Body of pancreas (tissue), 4 donors: ENCODE results near the gene NCCRP1.

Experiments
- CTCF ChIP-seq, 7 experiments: fragments of 450-650 bp in 4 of 7; fragments of 200-600 bp in 3 of 7; sonication (generic) in 3 of 7; IDR thresholded peaks; one replicate each; pipeline ENCODE4 v1.5.1; 2016 to 2019; ENCODE audit warnings: antibody characterized with exemption in 7 of 7
- POLR2A ChIP-seq, 3 donors: fragments of 450-650 bp; IDR thresholded peaks; one replicate each; pipeline ENCODE4 v1.6.1; 2016; ENCODE audit warnings: antibody characterized with exemption in 3 of 3, mild to moderate bottlenecking in 2 of 3

- no peak for TF ChIP-seq CTCF (IDR thresholded peaks at IDR 0.05)
- no peak for TF ChIP-seq POLR2A (IDR thresholded peaks at IDR 0.05)
Observed at GRCh38 chr19:39165857-39166256, 30.9 kb upstream of the NCCRP1 start.
